Hematopoietic multipotent progenitor cell treated with erythropoietin and hydrocortisone succinate and interleukin-3 and kit ligand, for 17 days (in vitro differentiated cells): ENCODE results near the gene RAPGEF6.
"Not testable (repeated sequence)": the region's sequence is repeated elsewhere in the genome, so short reads cannot be mapped to it uniquely, and the experiment has no call there.

Experiments
- DNase-seq: peaks from one replicate; pipeline ENCODE4 v3.0.0-alpha.2; 2015; ENCODE audit warnings: low spot score

Gene RAPGEF6

DNA sequence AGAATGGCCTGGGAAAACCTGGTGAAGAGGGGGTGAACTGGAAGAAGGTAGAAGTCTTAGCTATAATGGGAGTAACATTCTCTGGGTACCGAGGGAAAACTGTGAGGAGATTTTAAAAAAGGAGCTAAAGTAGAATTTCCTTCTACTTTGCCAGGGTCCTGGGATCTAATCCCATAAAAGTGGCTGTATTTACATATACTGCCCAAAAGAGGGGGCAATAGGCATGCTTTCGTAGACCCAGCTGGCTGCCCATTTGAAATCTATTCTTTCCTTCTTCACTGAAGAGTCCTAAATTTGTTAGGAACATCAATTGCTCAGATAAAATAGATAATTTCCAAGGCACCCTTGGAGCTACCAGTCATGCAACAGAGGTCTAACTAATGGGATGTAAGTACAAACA lies 212.0 kb downstream of the RAPGEF6 start:
- peak; percentile 26 for DNase-seq

DNA sequence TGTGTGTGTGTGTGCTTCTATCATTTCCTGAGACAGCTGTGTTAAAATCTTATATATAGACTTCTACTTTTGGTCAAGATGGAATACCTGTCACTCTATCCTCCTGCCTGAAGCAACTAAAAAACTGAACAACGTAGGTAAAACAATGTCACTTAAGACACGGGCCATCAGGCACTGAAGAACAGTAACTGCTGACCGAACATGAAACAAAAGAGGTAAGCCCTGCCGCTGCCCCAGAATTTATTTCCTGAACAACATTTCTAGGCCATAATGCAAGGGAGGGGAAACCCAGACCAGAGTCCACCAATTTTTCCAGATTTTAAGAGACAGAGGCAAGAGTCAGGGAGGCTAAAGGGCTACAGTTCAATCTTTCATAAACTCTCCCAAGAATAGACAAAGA lies 215.2 kb downstream of the RAPGEF6 start:
- no peak for DNase-seq

DNA sequence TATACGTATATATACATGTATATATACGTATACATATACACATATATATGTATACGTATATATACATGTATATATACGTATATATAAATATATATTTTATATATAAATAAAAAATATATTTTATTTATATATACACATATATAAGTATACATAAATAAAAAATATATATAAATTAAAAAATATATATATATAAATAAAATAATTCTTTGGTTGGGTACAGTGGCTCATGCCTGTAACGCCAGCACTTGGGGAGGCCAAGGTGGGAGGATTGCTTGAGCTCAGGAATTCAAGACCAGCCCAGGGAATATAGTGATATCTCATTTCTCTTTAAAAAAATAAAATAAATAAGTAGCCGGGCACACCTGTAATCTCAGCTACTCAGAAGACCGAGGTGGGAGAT lies 216.2 kb downstream of the RAPGEF6 start:
- no peak for DNase-seq

DNA sequence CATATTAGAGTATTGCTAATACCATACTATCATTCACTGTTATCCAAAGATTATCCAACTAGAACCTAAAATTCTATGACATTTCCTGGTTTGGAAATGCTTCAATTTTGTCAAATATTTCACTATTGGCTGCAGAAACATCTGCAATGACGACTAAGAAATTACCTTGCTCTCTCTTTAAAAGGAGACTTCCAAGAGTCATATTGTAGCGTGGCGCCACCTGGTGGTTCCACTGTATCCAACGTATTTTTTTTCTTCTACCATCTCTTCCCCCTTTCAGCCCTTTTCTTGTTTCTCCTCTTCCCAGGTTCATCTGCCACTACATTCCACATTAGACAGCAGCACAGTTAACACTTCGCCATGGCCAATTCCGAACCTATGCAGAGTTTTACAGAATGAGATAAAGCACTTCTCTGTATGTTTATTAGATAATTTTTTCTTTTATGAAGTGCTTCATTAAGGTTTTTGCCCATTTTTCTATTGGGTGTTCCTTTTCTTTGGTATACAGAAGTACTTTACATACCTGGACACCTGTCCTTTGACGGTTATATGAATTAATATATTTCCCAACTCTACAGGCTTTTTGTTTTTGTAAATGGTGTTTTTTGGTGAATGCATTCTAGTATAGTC lies 217.7 kb downstream of the RAPGEF6 start:
- peak; percentile 85 for DNase-seq

DNA sequence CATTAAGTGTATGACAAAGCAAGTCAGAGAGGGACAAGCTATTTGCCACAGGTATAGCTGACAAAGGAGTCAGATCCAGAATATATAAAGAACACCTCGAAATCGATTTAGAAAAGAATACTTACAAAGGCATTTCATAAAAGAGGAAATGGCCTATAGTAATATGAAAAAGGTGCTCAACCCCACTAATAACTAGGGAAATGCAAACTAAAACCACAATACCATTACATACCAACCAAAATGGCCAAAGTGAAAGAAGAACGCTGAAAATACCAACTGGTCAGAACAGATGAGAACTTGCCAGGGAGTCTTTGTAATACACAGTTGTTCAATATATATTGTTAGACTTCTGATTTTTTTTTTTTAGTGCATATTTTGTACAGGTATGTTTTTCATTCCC lies 218.3 kb downstream of the RAPGEF6 start:
- DNase-seq: no peak

DNA sequence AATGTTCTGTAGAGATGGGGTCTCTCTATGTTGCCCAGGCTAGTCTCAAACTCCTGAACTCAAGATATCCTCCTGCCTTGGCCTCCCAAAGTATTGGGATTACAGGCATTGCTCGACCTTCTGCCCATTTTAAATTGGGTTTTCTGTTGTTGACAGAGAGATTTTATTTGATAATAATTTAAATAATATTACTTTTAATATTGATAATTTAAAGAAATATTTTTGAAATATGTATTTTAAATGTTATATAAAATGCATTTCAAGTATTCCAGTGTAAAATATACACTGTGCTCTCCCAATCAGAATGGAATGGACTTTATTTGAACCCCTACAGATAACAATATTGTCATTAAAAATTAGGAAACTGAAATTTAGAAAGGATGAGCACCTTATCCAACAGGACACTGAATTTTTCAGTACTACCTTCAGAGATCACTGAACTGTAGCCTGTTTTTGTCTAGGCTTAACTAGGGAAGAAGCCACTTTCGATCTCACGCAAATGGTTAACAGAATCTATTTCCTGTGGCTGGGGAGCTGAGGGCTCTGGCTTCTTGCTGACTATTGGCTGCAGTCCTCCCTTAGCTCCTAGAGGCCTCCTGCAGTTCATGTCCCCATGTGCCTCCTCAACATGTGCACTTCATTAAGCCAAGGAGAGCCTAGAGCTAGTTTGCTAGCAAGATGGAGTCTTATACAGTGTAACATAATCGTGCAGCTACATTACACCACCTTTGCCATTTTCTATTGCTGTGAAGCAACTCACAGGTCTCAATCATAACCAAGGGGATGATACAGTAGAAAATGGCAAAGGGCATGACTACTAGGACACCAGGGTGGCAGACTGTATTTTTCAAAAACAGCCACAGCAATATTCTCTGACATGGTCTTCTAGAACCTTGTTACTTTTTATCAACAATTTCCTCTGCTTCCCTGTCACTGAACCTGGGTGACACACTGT lies 221.1 kb downstream of the RAPGEF6 start:
- no peak for DNase-seq

DNA sequence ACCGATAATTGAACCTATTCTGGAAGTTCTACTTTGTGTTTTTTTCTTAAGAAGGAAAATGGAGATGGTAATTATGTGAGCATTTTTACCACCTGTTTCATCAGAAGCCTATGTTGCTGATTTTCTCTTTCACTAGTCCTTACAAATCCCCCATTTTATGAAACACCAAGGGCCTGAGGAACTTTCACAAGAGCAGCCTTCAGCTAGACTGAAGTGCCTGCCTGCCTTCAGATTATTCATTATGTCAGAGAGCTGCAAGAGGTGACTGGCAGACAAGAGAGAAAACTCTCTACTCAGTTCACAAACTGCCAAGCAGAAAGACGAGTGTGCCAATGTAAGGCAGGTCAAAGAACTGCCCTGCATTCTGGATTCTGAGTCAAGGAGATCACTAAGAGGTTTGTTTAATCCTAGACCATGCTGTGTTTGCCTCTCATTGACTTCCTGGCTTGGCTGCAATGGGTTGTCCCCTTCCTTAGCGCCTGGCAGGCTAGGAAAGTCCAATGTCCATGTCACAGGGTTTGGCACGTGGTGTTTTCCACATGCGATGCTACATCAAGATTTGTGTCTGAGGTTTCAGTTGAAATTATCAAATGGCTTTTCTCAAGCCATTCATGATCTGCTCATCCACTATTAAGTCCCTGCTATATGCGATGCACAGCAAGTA lies 227.9 kb downstream of the RAPGEF6 start:
- no peak for DNase-seq

DNA sequence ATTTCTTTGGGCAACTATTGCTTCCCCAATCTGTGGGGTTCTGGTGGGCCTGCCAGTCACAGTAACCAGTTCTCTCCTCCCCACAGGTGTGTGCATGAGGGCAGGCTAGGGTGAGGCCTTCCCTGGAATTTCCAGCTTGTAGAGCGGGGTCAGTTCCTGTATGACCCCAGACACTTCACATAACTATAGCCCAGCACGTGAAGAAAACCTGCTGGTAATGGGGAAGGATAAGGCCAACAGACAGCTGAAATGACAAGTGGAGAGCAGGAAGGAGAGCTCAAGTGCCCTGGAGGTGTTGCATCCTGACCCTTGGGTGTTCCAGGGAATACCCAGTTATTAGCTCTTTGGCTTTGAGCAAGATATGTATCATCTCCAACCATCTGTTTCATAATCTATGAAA lies 229.0 kb downstream of the RAPGEF6 start:
- no peak for DNase-seq

DNA sequence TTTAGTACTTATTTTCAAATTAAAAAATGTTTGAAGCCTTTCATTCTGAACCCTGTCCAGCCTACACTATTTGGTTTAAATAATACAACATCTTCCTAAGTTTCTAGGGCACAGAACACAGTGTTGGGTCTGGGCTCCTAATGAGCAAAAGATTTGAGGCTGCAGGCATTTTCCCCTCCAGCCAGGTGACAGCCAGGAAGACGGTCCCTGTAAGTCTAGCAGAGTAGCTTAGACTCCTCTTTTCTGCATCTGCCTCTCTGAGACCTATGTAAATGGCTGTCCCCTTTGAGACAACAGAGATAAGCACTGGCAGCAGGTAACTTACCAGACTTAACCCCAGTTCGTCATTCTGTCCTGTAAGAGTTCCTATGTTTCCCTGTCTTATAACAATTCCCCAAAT lies 229.4 kb downstream of the RAPGEF6 start:
- no peak for DNase-seq

DNA sequence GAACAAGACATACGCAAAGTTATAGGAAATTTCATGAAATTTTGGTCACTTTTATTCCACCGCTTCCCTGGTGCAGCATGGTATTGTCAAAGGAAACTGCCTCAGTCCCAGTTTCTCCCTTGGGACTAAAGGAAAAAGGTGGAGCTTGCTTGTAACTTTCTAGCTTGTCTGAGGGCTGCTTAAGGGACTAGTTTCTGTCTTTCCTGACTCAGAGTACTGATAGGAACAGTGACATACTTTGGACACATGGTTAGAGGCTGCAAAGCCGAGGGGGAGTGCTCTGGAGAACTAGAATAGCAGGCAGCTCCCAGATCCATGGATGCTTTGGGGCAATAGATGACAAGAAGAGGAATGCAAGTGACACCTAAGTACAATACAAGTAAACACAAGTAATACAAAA lies 234.4 kb downstream of the RAPGEF6 start:
- no peak for DNase-seq

DNA sequence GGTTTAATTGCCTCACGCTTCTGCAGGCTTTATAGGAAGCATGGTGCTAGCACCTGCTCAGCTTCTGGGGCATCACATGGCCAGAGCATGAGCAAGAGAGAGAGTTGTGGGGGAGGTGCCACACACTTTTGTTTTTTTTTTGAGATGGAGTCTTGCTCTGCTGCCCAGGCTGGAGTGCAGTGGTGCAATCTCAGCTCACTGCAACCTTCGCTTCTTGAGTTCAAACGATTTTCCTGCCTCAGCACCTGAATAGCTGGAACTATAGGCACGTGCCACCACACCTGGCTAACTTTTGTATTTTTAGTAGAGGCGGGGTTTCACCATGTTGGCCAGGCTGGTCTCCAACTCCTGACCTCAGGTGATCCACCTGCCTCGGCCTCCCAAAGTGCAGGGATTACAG lies 236.0 kb downstream of the RAPGEF6 start:
- DNase-seq: not testable (repeated sequence)

DNA sequence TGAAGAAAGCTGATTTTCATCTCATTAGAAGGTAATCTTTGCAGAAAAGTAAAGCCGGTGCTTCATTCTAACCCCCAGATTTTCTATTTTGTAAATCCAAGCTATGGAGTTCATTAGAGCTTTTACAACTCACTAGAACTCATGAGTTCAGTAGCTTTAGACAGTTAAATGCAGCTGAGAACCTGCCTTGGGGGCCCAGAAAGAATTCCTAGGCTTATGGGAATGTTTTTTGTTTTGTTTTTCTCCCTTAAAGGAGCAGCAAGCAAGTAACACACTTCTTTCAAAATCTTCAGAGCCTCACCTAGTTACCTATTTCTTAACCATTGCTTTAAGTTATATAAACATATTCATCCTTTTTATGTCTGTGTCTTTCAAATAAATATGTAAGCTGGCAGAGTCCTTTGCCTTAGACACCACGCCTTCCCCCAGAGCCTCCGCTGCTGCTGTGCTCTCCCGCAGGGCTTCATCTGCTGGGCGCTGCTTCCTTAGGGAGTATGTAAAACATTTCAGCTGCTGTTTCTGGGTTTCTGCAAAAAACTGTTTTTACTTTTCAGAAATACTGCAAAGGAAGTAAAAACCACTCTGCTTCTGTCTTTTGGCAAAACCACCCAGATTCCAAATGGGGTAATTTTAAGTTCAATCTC lies 238.3 kb downstream of the RAPGEF6 start:
- DNase-seq: no peak

DNA sequence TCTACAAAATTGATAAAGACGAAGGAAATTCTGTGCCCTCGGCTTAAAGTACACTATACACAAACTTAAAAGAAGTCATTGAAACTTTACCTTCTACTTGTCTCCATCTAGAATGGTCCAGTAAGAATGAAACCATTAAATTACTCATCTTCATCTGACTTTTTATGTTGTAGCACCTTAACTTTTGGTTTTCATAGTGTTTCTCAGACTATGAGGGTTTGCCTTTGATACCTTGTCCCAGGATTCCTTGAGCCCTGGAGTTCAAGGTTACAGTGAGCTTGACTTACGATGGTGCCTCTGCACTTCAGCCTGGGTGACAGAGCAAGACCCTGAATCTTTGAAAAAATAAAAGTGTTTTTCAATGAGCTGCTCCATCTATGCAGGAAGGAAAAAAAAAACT lies 239.0 kb downstream of the RAPGEF6 start:
- no peak for DNase-seq

DNA sequence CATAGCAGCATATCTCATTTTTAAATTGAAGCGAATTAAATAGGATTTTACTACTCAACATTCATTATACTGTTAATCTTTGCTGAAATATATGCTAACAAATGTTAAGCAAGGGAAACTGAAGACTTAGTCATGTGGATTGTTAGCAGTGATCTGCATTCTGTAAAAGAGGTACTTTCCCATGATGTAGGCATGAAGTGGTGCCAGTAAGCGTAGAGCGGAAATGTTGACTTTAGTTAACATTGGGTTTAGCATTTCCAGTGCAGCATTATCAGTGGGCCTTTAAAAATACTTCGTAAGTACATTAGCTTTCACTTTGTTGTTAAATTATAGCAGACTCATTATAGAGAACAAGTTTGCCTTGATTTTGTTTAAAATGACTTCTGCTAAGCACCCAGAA lies 240.9 kb downstream of the RAPGEF6 start:
- DNase-seq: no peak

DNA sequence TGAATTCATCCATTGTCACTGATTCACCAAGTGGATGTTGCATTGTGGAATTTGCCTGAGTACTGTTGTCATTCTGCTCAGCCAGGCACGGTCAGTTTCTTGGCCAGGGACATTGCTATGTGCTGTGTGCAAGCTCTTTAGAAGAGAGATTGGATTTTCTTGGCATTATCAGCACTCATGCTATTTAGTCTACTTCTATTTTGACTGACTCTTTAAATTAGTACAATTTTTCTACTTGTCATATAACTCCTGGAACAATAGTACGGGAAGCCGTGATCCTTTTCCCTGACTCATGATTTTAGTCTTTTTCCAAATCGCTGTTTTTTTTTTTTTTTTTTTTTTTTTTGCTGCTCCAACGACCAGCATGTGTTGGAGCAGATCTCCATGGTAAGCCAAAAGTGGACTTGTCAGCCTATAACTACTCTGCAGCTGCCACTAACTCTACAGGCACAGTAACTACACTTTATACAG lies 241.5 kb downstream of the RAPGEF6 start:
- no peak for DNase-seq

DNA sequence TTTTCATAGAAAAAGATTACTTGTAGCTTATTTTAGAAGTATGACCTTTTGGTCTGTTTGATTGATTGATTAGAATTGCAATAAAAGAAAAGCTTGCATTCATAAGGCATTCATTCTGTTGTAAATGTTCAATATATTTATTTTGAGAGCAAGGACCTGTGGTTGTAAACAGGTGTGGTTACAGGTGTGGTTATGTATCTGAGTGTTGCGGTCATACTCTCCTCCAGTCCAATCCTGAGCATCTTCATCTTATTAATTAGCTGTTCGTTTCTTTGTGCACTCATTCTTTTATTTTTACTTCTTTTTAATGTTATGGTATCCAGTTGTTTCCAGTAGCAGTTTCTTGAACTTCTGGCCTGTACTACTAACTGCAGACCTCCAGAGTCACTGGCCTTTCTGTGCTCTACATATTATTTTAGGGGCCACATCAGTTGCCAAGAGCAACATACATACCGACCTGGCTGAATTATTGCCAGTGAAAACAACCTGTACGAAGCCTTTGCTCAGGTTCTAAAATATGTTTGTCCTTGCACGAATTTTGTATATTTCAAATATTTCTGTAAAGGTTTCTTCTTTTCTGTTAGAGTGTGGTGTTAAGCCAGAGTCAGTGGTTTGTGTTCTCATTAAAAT lies 242.4 kb downstream of the RAPGEF6 start:
- no peak for DNase-seq

DNA sequence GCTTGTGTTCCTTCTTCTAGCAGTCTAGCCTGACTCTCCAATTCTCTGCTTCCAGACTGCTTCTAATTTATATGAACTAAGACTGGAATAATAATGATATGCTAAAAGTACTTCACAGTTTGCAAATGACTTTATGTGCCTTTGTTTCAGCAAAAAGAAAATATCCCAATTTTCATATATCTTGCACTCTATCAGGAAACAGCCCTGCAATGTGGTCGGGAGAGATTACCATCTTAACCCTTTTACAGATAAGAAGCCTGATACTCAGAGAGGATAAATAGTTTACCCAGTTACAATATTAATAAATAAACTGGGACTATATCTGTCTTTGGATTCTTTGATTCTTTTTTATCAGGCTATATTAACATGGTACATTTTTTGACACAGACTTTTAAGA lies 245.2 kb downstream of the RAPGEF6 start:
- no peak for DNase-seq

DNA sequence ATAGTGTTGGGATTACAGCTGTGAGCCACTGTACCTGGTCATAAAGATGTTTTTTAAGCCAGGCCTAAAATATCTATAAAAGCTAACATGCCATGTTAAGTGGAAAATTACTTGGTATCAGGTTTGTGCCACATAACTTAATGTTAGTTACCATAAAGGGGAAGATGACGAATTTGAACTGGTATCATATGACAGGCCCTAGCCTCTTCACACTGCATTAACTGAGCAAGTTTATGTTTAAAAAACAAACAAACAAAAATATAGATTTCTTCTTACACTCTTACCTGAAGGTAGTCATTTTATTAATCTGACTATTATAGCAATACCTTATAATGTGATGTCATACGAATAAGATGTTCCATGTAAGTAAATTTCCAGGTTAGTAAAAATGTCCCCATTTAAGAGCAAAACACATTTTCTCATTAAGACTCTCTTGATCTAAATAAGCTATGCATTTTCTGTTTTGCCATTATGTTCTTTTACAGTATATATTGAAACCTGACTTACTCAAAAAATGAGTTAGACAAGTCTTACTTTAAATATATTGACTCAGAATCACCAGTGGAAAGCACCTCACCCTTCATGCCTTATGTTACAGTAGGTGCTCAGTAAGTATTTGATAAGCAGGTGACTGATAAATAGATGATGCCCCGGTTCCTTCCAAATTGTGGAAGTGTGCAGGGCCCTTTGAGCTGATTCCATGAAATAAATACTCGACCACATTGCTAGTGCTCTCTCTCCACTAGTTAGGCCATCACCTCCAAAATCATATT lies 245.7 kb downstream of the RAPGEF6 start:
- no peak for DNase-seq

DNA sequence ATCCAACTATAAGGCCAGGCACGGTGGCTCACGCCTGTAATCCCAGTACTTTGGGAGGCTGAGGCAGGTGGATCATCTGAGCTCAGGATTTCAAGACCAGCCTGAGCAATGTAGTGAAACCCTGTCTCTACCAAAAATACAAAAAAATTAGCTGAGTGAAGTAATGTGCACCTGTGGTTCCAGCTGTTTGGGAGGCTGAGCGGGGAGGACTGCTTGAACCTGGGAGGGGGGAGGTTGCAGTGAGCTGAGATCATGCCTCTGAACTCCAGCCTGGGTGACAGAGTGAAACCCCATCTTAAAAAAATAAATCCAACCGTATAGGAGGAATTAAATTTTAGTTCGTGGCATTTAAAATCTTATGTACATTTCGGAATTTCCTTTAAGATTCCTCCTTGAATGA lies 247.8 kb downstream of the RAPGEF6 start:
- DNase-seq: no peak

DNA sequence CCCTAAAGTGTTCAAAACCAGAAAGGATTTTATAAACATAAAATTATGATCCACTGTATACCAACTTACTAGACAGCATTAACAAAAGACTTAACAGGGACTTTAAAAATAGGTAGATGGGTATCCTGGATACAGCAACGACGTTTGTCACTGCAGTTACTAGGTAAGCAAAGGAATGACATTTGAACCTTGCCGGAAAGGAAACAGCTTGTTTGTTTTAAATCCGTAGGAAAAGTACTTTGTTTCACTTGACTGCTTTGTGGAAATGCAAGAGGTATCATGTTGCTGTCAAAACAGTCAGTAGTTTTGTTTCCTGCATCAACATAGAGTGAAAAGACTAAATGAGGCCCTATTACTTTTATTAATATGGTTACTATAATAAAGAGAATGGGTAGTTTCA lies 248.2 kb downstream of the RAPGEF6 start:
- no peak for DNase-seq

DNA sequence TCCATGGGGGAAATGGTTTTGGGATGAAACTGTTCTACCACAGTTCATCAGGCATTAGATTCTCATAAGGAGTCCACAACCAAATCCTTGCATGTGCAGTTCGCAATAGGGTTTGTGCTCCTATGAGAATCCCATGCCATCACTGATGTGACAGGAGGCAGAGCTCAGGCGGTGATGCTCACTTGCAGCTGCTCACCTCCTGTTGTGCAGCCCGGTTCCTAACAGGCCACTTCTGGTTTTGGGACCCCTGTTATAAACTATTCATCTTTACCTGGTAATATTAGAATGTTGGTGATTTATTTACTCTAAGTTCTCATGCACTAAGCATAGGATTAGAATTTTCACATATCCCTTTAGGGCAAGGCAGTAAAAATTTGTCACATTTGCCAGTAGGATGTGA lies 248.9 kb downstream of the RAPGEF6 start:
- no peak for DNase-seq
